Calu3 (cell line): Measurements from ENCODE around the gene TRAIP. TPM values are rescaled to one million over a fixed set of nuclear protein-coding genes. Genes with fewer than 3 reads are reported as not detected.

ENCODE experiments used
- BruUV-seq: library from RNA; stranded (reverse); fragments of 400-500 nt; replicated peaks from 2 replicates; lab custom pipeline; 2021; lab: Mats Ljungman, UMichigan
- CTCF ChIA-PET: fragments of 300-600 bp; sonication (Branson Sonifier 250); formaldehyde crosslinking; loops from one replicate; lab custom pipeline; 2022; ENCODE audit warnings: antibody characterized with exemption; lab: Charles Lee
- DNase-seq: peaks from one replicate; pipeline ENCODE4 v3.0.0; 2022
- H3K27ac Mint-ChIP-seq: one replicate; pipeline ENCODE4 v1.8.0; 2022; ENCODE audit warnings: mixed read lengths; ENCODE audit not compliant: unreplicated experiment
- H3K27me3 Mint-ChIP-seq: one replicate; pipeline ENCODE4 v1.8.0; 2022; ENCODE audit warnings: mixed read lengths; ENCODE audit not compliant: unreplicated experiment
- H3K36me3 Mint-ChIP-seq: one replicate; pipeline ENCODE4 v1.8.0; 2022; ENCODE audit warnings: mild to moderate bottlenecking, moderate library complexity, mixed read lengths; ENCODE audit not compliant: insufficient read depth, unreplicated experiment
- H3K4me1 Mint-ChIP-seq: one replicate; pipeline ENCODE4 v1.8.0; 2022; ENCODE audit warnings: mild to moderate bottlenecking, low read depth, mixed read lengths; ENCODE audit not compliant: unreplicated experiment
- H3K4me3 Mint-ChIP-seq: one replicate; pipeline ENCODE4 v1.8.0; 2022; ENCODE audit warnings: mild to moderate bottlenecking, low read depth, moderate library complexity, mixed read lengths; ENCODE audit not compliant: unreplicated experiment
- H3K9me3 Mint-ChIP-seq: one replicate; pipeline ENCODE4 v1.8.0; 2022; ENCODE audit warnings: low read depth, mixed read lengths; ENCODE audit not compliant: unreplicated experiment
- intact Hi-C: fragments of 100-400 bp; cut with micrococcal nuclease; formaldehyde crosslinking; loops from one replicate; pipeline ENCODE4 v1.10.0; 2022; ENCODE audit not compliant: unreplicated experiment
- total RNA-seq: library from RNA; stranded (reverse); gene quantifications from 2 replicates; pipeline ENCODE4 v1.2.3, GENCODE V29; 2022
- TF ChIP-seq, protein P1 (sequence below): fragments of 200-600 bp; IDR thresholded peaks from one replicate; pipeline ENCODE4 v1.8.0; 2022; ENCODE audit warnings: antibody characterized with exemption; ENCODE audit not compliant: unreplicated experiment

Gene TRAIP
- total RNA-seq, 1 experiment from 2014 or later = 29.7 TPM

- peaks cover 12% of the 10 kb centered on the region for H3K36me3 Mint-ChIP-seq
- no peak overlapping the region for H3K27ac Mint-ChIP-seq
- peaks cover 12% of the 10 kb centered on the region for H3K4me1 Mint-ChIP-seq
- TF ChIP-seq, protein P1, sequence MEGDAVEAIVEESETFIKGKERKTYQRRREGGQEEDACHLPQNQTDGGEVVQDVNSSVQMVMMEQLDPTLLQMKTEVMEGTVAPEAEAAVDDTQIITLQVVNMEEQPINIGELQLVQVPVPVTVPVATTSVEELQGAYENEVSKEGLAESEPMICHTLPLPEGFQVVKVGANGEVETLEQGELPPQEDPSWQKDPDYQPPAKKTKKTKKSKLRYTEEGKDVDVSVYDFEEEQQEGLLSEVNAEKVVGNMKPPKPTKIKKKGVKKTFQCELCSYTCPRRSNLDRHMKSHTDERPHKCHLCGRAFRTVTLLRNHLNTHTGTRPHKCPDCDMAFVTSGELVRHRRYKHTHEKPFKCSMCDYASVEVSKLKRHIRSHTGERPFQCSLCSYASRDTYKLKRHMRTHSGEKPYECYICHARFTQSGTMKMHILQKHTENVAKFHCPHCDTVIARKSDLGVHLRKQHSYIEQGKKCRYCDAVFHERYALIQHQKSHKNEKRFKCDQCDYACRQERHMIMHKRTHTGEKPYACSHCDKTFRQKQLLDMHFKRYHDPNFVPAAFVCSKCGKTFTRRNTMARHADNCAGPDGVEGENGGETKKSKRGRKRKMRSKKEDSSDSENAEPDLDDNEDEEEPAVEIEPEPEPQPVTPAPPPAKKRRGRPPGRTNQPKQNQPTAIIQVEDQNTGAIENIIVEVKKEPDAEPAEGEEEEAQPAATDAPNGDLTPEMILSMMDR = no peak
- H3K4me3 Mint-ChIP-seq = peak overlapping the region; percentile 63
- no TSS peak for BruUV-seq
- no peaks in the 10 kb centered on the region for H3K9me3 Mint-ChIP-seq
- intact Hi-C loops = loop anchor here (5.0 kb wide), 2 partner anchors 33 to 103 kb away; no protein-coding TSS in a partner anchor
- CTCF ChIA-PET = interaction anchor here (2.5 kb wide), 1 partner anchor 35 kb away, joined by 17 read pairs; no protein-coding TSS in a partner anchor
- no peak for DNase-seq
- H3K27me3 Mint-ChIP-seq = peaks cover 39% of the 10 kb centered on the region
Measured at GRCh38 chr3:49804141-49805041, 52.0 kb downstream of the TRAIP start.

DNA sequence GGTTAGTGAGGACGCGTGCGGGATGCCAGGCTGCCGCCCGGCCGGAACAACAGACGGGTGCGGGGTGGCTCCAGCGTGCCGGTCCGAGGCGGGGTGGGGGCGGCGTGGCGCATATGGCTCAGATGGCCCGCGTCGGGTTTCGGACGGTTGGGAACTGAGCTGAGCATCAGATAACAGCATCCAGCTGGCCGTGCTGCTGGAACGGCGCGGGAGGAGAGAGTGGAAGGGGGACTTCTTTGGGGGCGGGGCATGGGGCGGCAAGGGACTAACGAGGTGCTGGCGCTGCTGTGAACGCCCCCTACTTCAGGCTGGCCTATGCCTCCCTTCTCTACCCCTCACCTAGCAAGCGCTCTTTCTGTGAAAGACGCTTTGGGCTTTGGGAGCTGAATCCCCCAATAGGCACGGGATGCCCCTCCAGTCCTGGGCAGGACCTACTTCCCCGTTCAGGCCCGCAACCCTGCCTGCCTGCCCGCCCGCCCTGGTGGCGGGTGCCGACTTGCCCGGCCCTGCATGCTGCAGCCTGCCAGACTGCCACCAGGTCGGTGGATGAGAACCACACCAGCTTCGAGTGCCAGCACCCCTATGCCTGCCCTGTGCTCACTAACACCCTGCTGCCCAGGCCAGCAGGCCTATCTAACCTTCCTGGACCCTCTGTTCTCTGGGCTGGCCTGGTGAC, 52.8 kb downstream of the TRAIP start:
- intact Hi-C loops = loop anchor here (5.0 kb wide), 2 partner anchors 34 to 104 kb away; no protein-coding TSS in a partner anchor
- peaks cover 39% of the 10 kb centered on the region for H3K27me3 Mint-ChIP-seq
- no peak overlapping the region for H3K27ac Mint-ChIP-seq

GRCh38 chr3:49802719-49803464, 53.5 kb downstream of the TRAIP start, which contains the start of gene INKA1:
INKA1 (plus strand) TSS chr3:49803261; CDS start chr3:49803393, 132 bp downstream.
- peaks cover 12% of the 10 kb centered on the region for H3K36me3 Mint-ChIP-seq
- intact Hi-C loops = loop anchor here (5.0 kb wide), 2 partner anchors 34 to 104 kb away; no protein-coding TSS in a partner anchor
- TF ChIP-seq, protein P1 = peak; percentile 76
- H3K4me1 Mint-ChIP-seq = peaks cover 12% of the 10 kb centered on the region
- BruUV-seq = no TSS peak
- CTCF ChIA-PET = interaction anchor here (0.6 to 2.5 kb wide), 16 partner anchors 11 to 350 kb away, joined by 3 to 17 read pairs (median 5); partner anchors contain the start of genes MON1A, MST1R and UBA7
- peak within 1 kb of the TSS; percentile 2 for H3K27ac Mint-ChIP-seq
- H3K9me3 Mint-ChIP-seq = no peaks in the 10 kb centered on the region
- H3K27me3 Mint-ChIP-seq = peaks cover 39% of the 10 kb centered on the region
- DNase-seq = peak; percentile 88
- H3K4me3 Mint-ChIP-seq = peak within 1 kb of the TSS; percentile 63

More for the DNA sequence above, 52.8 kb downstream of the TRAIP start:
- Mint-ChIP-seq H3K9me3 (no peaks in the 10 kb centered on the region), H3K4me3 (peak overlapping the region; percentile 63), H3K36me3 (peaks cover 12% of the 10 kb centered on the region), H3K4me1 (peaks cover 12% of the 10 kb centered on the region)
- no peak for DNase-seq
- no TSS peak for BruUV-seq
- TF ChIP-seq, protein P1 = no peak
- CTCF ChIA-PET = interaction anchor here (0.7 to 2.5 kb wide), 13 partner anchors 10 to 263 kb away, joined by 3 to 17 read pairs (median 5); partner anchors contain the start of genes MON1A, MST1R and UBA7
